GM12878 (cell line): ENCODE data around the gene LSM2. TPM values are rescaled to one million over a fixed set of nuclear protein-coding genes. Genes with fewer than 3 reads are reported as not detected.

Experiments
- ATAC-seq: fragments of 200-7000 bp; cut with Tn5 transposase; 3 replicates; pipeline ENCODE4 v1.9.1; 2020; ENCODE audit warnings: mild to moderate bottlenecking, moderate library complexity
- BruUV-seq: library from RNA; stranded (reverse); fragments of 400-500 nt; replicated peaks from 2 replicates; lab custom pipeline; 2021; lab: Mats Ljungman, UMichigan
- CTCF ChIA-PET: fragments of 300-600 bp; sonication (Branson Sonifier 250); formaldehyde crosslinking; extraction: SDS; loops from one replicate; lab custom pipeline; 2021; ENCODE audit warnings: inconsistent platforms; lab: Yijun Ruan, JAX
- POLR2A ChIA-PET: fragments of 350-600 bp; formaldehyde crosslinking; extraction: SDS; loops from one replicate; lab custom pipeline; 2021; ENCODE audit warnings: inconsistent platforms; lab: Charles Lee
- RAD21 ChIA-PET: fragments of 300-600 bp; sonication (Branson Sonifier 250); formaldehyde crosslinking; loops from one replicate; lab custom pipeline; 2023; ENCODE audit warnings: antibody characterized with exemption; ENCODE audit not compliant: unreplicated experiment; lab: Charles Lee
- SMC1A ChIA-PET: fragments of 300-600 bp; sonication (Branson Sonifier 250); formaldehyde crosslinking; loops from one replicate; lab custom pipeline; 2023; ENCODE audit not compliant: unreplicated experiment, uncharacterized antibody; lab: Charles Lee
- DNase-seq: peaks from one replicate; pipeline ENCODE4 v3.0.0-alpha.2; 2011; ENCODE audit warnings: low read depth, low spot score
- FAIRE-seq: peaks from 3 replicates; lab custom pipeline; 2011; peaks lifted over from hg19 to GRCh38; lab: Jason Lieb, UNC
- H2AFZ ChIP-seq: 2 replicates; pipeline ENCODE4 v1.6.0; 2011; ENCODE audit warnings: low read depth, low read length, control low read depth; ENCODE audit not compliant: control insufficient read depth
- H3K27ac ChIP-seq: 2 replicates; pipeline ENCODE4 v1.5.1; 2011; ENCODE audit warnings: control low read depth; ENCODE audit not compliant: control insufficient read depth, insufficient read depth
- H3K27me3 ChIP-seq, 2 experiments: replicated peaks in 1 of 2; 2 replicates each; pipeline versions ENCODE4 v1.6.0 to v1.6.1; 2011; ENCODE audit warnings: low read length in 1 of 2; ENCODE audit not compliant: control insufficient read depth in 2 of 2, insufficient read depth in 2 of 2
- H3K36me3 ChIP-seq, 2 experiments: 2 replicates each; pipeline ENCODE4 v1.5.1; 2011; ENCODE audit warnings: low read length in 1 of 2; ENCODE audit not compliant: control insufficient read depth in 2 of 2, insufficient read depth in 2 of 2
- H3K4me1 ChIP-seq: 2 replicates; pipeline ENCODE4 v1.6.1; 2011; ENCODE audit warnings: mild to moderate bottlenecking, low read length, moderate library complexity, mixed read lengths; ENCODE audit not compliant: control insufficient read depth, insufficient read depth
- H3K4me2 ChIP-seq: 2 replicates; pipeline ENCODE4 v1.6.0; 2011; ENCODE audit warnings: control low read depth; ENCODE audit not compliant: control insufficient read depth, insufficient read depth
- H3K4me3 ChIP-seq: fragments of 200-600 bp; sonication (generic); 2 replicates; pipeline ENCODE4 v1.5.1; 2016
- H3K79me2 ChIP-seq: 2 replicates; pipeline ENCODE4 v1.6.0; 2011; ENCODE audit warnings: low read length; ENCODE audit not compliant: control insufficient read depth, insufficient read depth
- H3K9ac ChIP-seq: 2 replicates; pipeline ENCODE4 v1.8.0; 2011; ENCODE audit warnings: low read length, control low read depth, mixed read lengths; ENCODE audit not compliant: control insufficient read depth, insufficient read depth
- H3K9me3 ChIP-seq: replicated peaks from 3 replicates; pipeline ENCODE4 v1.5.1; 2011; ENCODE audit warnings: mild to moderate bottlenecking, low read length; ENCODE audit not compliant: control insufficient read depth, insufficient read depth
- H4K20me1 ChIP-seq: 2 replicates; pipeline ENCODE4 v1.6.0; 2011; ENCODE audit not compliant: control insufficient read depth, insufficient read depth
- E4F1 ChIP-seq: fragments of 450-650 bp; IDR thresholded peaks from 2 replicates; pipeline ENCODE4 v1.6.1; 2018; ENCODE audit warnings: borderline replicate concordance, mild to moderate bottlenecking; ENCODE audit not compliant: partially characterized antibody
- HCFC1 ChIP-seq: fragments of 150-350 bp; IDR thresholded peaks from 2 replicates; pipeline ENCODE4 v1.6.1; 2014; ENCODE audit warnings: low read length
- RELA ChIP-seq: fragments of 450-650 bp; IDR thresholded peaks from 2 replicates; pipeline ENCODE4 v1.8.0; 2014; ENCODE audit warnings: borderline replicate concordance; ENCODE audit not compliant: partially characterized antibody
- ZBTB33 ChIP-seq: fragments of 450-650 bp; IDR thresholded peaks from 2 replicates; pipeline ENCODE4 v1.6.1; 2017; ENCODE audit warnings: mild to moderate bottlenecking
- WGBS: methylation state at CpG from one replicate; pipeline ENCODE4 v1.1.6; 2016; ENCODE audit warnings: low lambda C conversion rate; ENCODE audit not compliant: insufficient replicate concordance, insufficient coverage; ENCODE audit errors: missing lambda C conversion rate; 5-methylcytosine and 5-hydroxymethylcytosine counted together
- in situ Hi-C: fragments of 300-500 bp; cut with MboI; formaldehyde crosslinking; loops from 9 replicates; pipeline ENCODE4 v1.14.3; 2018; ENCODE audit warnings: mixed read lengths
- intact Hi-C: fragments of 100-400 bp; cut with micrococcal nuclease; formaldehyde crosslinking; loops from one replicate; pipeline ENCODE4 v1.14.2; 2022; ENCODE audit not compliant: unreplicated experiment
- polyA plus RNA-seq, 11 experiments: library from polyadenylated mRNA; depleted of rRNA in 4 of 11; unstranded in 6 of 11; stranded (reverse) in 5 of 11; fragments of >200 nt; fragmentation: Nextera tagmentation in 4 of 11; fragmentation: Illumina TruSeq in 1 of 11; extraction: Ambion mirVana in 4 of 11; extraction: Trizol in 1 of 11; gene quantifications; 1 replicate in 1 of 11; 2 replicates in 10 of 11; pipeline versions ENCODE4 v1.2.1 to v1.2.3, GENCODE V29; 2011 to 2016; ENCODE audit warnings: inconsistent platforms in 2 of 11, missing spikeins in 2 of 11, low read depth in 1 of 11
- total RNA-seq, 4 experiments: library from RNA; depleted of rRNA in 3 of 4; stranded (reverse); fragments of >200 nt in 3 of 4; fragmentation: Illumina TruSeq in 1 of 4; extraction: Trizol in 1 of 4; gene quantifications; 2 replicates each; pipeline versions ENCODE4 v1.2.1 to v1.2.3, GENCODE V29; 2013 to 2021

LSM2 gene
- total and polyA plus RNA-seq, 10 of the 15 experiments (the other 5 are each of a cell fraction or from before 2014, with no cell fraction given), result 99.1 to 276 (median 153) TPM

- Histone ChIP-seq H3K4me1 (no peaks in the 10 kb centered on the region), H3K79me2 (no peaks in the 10 kb centered on the region), H3K4me2 (no peak overlapping the region), H3K36me3 (no peaks in the 10 kb centered on the region; a peak in 2 of 4 replicates), H3K4me3 (no peak overlapping the region), H4K20me1 (no peaks in the 10 kb centered on the region), H3K27ac (no peak overlapping the region), H2AFZ (no peak overlapping the region), H3K27me3 (no peaks in the 10 kb centered on the region), H3K9me3 (no peaks in the 10 kb centered on the region), H3K9ac (no peak overlapping the region)
- ChIA-PET SMC1A (no interaction called here), CTCF (no interaction called here), RAD21 (no interaction called here), POLR2A (no interaction called here)
- in situ Hi-C loops (no loop called here), intact Hi-C loops (no loop called here)
- no TSS peak for BruUV-seq
- WGBS, result 100% methylated on average over 1 of the region's 1 CpG
- ATAC-seq (no peak), FAIRE-seq (no peak), DNase-seq (no peak)
- no peak for TF ChIP-seq HCFC1
- no peak for TF ChIP-seq ZBTB33
- TF ChIP-seq RELA, result no peak
- peak; percentile 2 for TF ChIP-seq E4F1
Observed at GRCh38 chr6:31763619-31763940, 43.2 kb downstream of the LSM2 start.
